HG03469 (cell line): ENCODE results near the gene SRSF7.
"Not testable (repeated sequence)": the region's sequence is repeated elsewhere in the genome, so short reads cannot be mapped to it uniquely, and the experiment has no call there.

ENCODE experiments used
- ATAC-seq: cut with Tn5 transposase; IDR thresholded peaks from one replicate; pipeline ENCODE4 v1.9.1; 2021; ENCODE audit warnings: mild to moderate bottlenecking, moderate library complexity, moderate number of reproducible peaks; ENCODE audit not compliant: unreplicated experiment

The SRSF7 gene

GRCh38 chr2:38750891-38751595 lies at the start of gene SRSF7:
TSS of gene SRSF7 (minus strand) at chr2:38751361. CDS start at chr2:38751256, 105 bp downstream.
- peak; percentile 64 for ATAC-seq

- ATAC-seq, result no peak
Measured at GRCh38 chr2:38797953-38798352, 46.8 kb upstream of the SRSF7 start.

- no peak for ATAC-seq
Measured at GRCh38 chr2:38797250-38797676, 46.1 kb upstream of the SRSF7 start.

- ATAC-seq, result not testable (repeated sequence)
Measured at GRCh38 chr2:38795016-38795415, 43.9 kb upstream of the SRSF7 start.

GRCh38 chr2:38794235-38794946 lies 43.2 kb upstream of the SRSF7 start:
- no peak for ATAC-seq

- no peak for ATAC-seq
Measured at GRCh38 chr2:38793511-38793910, 42.4 kb upstream of the SRSF7 start.

- ATAC-seq, result no peak
Measured at GRCh38 chr2:38792751-38793150, 41.6 kb upstream of the SRSF7 start.

- not testable (repeated sequence) for ATAC-seq
Measured at GRCh38 chr2:38792321-38792720, 41.2 kb upstream of the SRSF7 start.

- ATAC-seq, result no peak
Measured at GRCh38 chr2:38791744-38792143, 40.6 kb upstream of the SRSF7 start.

- ATAC-seq, result no peak
Measured at GRCh38 chr2:38789691-38790090, 38.5 kb upstream of the SRSF7 start.

- no peak for ATAC-seq
Measured at GRCh38 chr2:38788306-38788705, 37.1 kb upstream of the SRSF7 start.

- ATAC-seq, result no peak
Measured at GRCh38 chr2:38783586-38783985, 32.4 kb upstream of the SRSF7 start.

- no peak for ATAC-seq
Measured at GRCh38 chr2:38778687-38779082, 27.5 kb upstream of the SRSF7 start.

GRCh38 chr2:38776531-38776930 lies 25.4 kb upstream of the SRSF7 start:
- ATAC-seq, result no peak

- ATAC-seq, result no peak
Measured at GRCh38 chr2:38775921-38776225, 24.7 kb upstream of the SRSF7 start.

- no peak for ATAC-seq
Measured at GRCh38 chr2:38775097-38775920, 24.1 kb upstream of the SRSF7 start.

- no peak for ATAC-seq
Measured at GRCh38 chr2:38771632-38772031, 20.5 kb upstream of the SRSF7 start.

GRCh38 chr2:38765551-38765950 lies 14.4 kb upstream of the SRSF7 start:
- ATAC-seq, result no peak

GRCh38 chr2:38765149-38765548 lies 14.0 kb upstream of the SRSF7 start:
- no peak for ATAC-seq

- no peak for ATAC-seq
Measured at GRCh38 chr2:38763728-38764127, 12.6 kb upstream of the SRSF7 start.

GRCh38 chr2:38763228-38763627 lies 12.1 kb upstream of the SRSF7 start:
- ATAC-seq, result no peak

- not testable (repeated sequence) for ATAC-seq
Measured at GRCh38 chr2:38755891-38756290, 4.7 kb upstream of the SRSF7 start.
